ENCODE results near the gene CCDC187. TPM values are rescaled to one million over a fixed set of nuclear protein-coding genes. Genes with fewer than 3 reads are reported as not detected.

Gene CCDC187
- total and polyA plus RNA-seq, 2 of the 4 experiments (the other 2 are of a cell fraction), result not detected

GRCh38 chr9:136249877-136250559, 53.9 kb downstream of the CCDC187 start:
- no peak overlapping the region for H3K23ac ChIP-seq (ENCODE audit: low read depth, low read length)

More at GRCh38 chr9:136249877-136250559, 53.9 kb downstream of the CCDC187 start:
- Histone ChIP-seq H3K4me2 (ENCODE audit: low read depth, low read length) (no peak overlapping the region), H3K18ac (ENCODE audit: low read depth, low read length) (no peak overlapping the region), H4K20me1 (ENCODE audit: insufficient read depth, low read length) (peaks cover 1% of the 10 kb centered on the region; the same call in 1 of the 2 replicates), H3K4me1 (ENCODE audit: control insufficient read depth, insufficient read depth, low read length) (peaks cover 2% of the 10 kb centered on the region), H2AK5ac (ENCODE audit: low read depth, low read length) (no peak overlapping the region), H2BK15ac (ENCODE audit: low read depth, low read length) (no peak overlapping the region), H4K5ac (ENCODE audit: low read depth, low read length) (no peak overlapping the region), H3K27me3 (ENCODE audit: control insufficient read depth, insufficient read depth, low read length) (peaks cover 49% of the 10 kb centered on the region), H3K36me3 (ENCODE audit: control insufficient read depth, insufficient read depth, low read length) (no peaks in the 10 kb centered on the region), H2BK120ac (ENCODE audit: low read depth, low read length) (no peak overlapping the region), H3K56ac (ENCODE audit: extremely low read depth, insufficient read depth, low read length) (no peak overlapping the region), H4K8ac (ENCODE audit: low read depth in 2 of 2, low read length in 2 of 2) (no peak overlapping the region), H2AK9ac (replicated peaks; ENCODE audit: low read depth, low read length, poor library complexity) (no peak overlapping the region), H4K91ac (ENCODE audit: insufficient read depth, low read depth, low read length) (no peak overlapping the region), H3K27ac (ENCODE audit: insufficient read depth, low read length) (no peak overlapping the region), H3K9me1 (ENCODE audit: insufficient read depth, low read length) (no peaks in the 10 kb centered on the region), H3K79me1 (ENCODE audit: low read depth in 1 of 2, low read length in 2 of 2) (peaks cover 0 to under 1% of the 10 kb centered on the region in 2 experiments; a peak in 2 of 4 replicates), H3K4ac (ENCODE audit: low read depth, low read length) (no peak overlapping the region), H2BK20ac (ENCODE audit: low read depth, low read length) (no peak overlapping the region), H3K4me3 (ENCODE audit: insufficient read depth, low read depth, low read length) (no peak overlapping the region), H3K14ac (replicated peaks; ENCODE audit: low read depth, low read length) (no peak overlapping the region), H2BK5ac (ENCODE audit: low read depth, low read length, poor library complexity, severe bottlenecking) (no peak overlapping the region), H3K9me3 (ENCODE audit: control insufficient read depth, insufficient read depth, low read length) (no peaks in the 10 kb centered on the region), H2AFZ (replicated peaks; ENCODE audit: low read length, poor library complexity) (no peak overlapping the region), H3K9ac (ENCODE audit: low read depth, low read length) (no peak overlapping the region)
- no peak for DNase-seq
- dilution Hi-C loops (cut with HindIII; ENCODE audit: low sequenced_read_pairs, unreplicated experiment), result no loop called here
- ChIA-PET POLR2A (ENCODE audit: unreplicated experiment) (interaction anchor here (0.7 kb wide), 1 partner anchor 17 kb away, joined by 3 read pairs; no protein-coding TSS in a partner anchor), CTCF (no interaction called here)
- intact Hi-C loops (cut with micrococcal nuclease), result no loop called here
- 57% methylated on average over 5 of the region's 30 CpGs; no CpG with 5 or more reads in 1 of the 2 experiments for WGBS, 2 experiments (ENCODE audit: extremely low coverage in 2 of 2, insufficient read length in 1 of 2)
- BruUV-seq (replicated peaks), result no TSS peak
- TF ChIP-seq MAFK (IDR thresholded peaks at IDR 0.05; ENCODE audit: low read depth, low read length), result no peak
- no peak for TF ChIP-seq SMC3 (IDR thresholded peaks at IDR 0.05; ENCODE audit: low read depth, low read length)
- TF ChIP-seq POLR2A (IDR thresholded peaks at IDR 0.05; ENCODE audit: low read depth, low read length), result no peak
- ATAC-seq (ENCODE audit: low read depth), result no peak
- in situ Hi-C loops (cut with MboI; ENCODE audit: low sequenced_read_pairs), result no loop called here
